Subcutaneous adipose tissue (tissue), 4 donors: Measurements from ENCODE around the gene RCCD1. TPM values are rescaled to one million over a fixed set of nuclear protein-coding genes. Genes with fewer than 3 reads are reported as not detected.

Source experiments
- total RNA-seq, 4 donors: library from RNA; depleted of rRNA; stranded (reverse); fragments of >200 nt; gene quantifications; one replicate each; pipeline ENCODE4 v1.1.0, GENCODE V29; 2016
- TF ChIP-seq, protein P1 (sequence below): fragments of 450-650 bp; IDR thresholded peaks from one replicate; pipeline ENCODE4 v1.5.1; 2016; ENCODE audit warnings: low read depth, mild to moderate bottlenecking, control low read depth, antibody characterized with exemption, moderate library complexity

RCCD1 gene
- total RNA-seq, 4 donors from 2014 or later: 4.2 to 6.6 (median 5.5) TPM

- TF ChIP-seq, protein P1, sequence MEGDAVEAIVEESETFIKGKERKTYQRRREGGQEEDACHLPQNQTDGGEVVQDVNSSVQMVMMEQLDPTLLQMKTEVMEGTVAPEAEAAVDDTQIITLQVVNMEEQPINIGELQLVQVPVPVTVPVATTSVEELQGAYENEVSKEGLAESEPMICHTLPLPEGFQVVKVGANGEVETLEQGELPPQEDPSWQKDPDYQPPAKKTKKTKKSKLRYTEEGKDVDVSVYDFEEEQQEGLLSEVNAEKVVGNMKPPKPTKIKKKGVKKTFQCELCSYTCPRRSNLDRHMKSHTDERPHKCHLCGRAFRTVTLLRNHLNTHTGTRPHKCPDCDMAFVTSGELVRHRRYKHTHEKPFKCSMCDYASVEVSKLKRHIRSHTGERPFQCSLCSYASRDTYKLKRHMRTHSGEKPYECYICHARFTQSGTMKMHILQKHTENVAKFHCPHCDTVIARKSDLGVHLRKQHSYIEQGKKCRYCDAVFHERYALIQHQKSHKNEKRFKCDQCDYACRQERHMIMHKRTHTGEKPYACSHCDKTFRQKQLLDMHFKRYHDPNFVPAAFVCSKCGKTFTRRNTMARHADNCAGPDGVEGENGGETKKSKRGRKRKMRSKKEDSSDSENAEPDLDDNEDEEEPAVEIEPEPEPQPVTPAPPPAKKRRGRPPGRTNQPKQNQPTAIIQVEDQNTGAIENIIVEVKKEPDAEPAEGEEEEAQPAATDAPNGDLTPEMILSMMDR: no peak
These were observed 30.3 kb upstream of the RCCD1 start for GRCh38 chr15:90924375-90924774.

- TF ChIP-seq, protein P1: no peak
These were observed 25.3 kb upstream of the RCCD1 start for GRCh38 chr15:90929246-90930019.

- TF ChIP-seq, protein P1: no peak
These were observed 23.7 kb upstream of the RCCD1 start for GRCh38 chr15:90930861-90931574.

- TF ChIP-seq, protein P1: no peak
These were observed 23.2 kb upstream of the RCCD1 start for GRCh38 chr15:90931575-90931827.

DNA sequence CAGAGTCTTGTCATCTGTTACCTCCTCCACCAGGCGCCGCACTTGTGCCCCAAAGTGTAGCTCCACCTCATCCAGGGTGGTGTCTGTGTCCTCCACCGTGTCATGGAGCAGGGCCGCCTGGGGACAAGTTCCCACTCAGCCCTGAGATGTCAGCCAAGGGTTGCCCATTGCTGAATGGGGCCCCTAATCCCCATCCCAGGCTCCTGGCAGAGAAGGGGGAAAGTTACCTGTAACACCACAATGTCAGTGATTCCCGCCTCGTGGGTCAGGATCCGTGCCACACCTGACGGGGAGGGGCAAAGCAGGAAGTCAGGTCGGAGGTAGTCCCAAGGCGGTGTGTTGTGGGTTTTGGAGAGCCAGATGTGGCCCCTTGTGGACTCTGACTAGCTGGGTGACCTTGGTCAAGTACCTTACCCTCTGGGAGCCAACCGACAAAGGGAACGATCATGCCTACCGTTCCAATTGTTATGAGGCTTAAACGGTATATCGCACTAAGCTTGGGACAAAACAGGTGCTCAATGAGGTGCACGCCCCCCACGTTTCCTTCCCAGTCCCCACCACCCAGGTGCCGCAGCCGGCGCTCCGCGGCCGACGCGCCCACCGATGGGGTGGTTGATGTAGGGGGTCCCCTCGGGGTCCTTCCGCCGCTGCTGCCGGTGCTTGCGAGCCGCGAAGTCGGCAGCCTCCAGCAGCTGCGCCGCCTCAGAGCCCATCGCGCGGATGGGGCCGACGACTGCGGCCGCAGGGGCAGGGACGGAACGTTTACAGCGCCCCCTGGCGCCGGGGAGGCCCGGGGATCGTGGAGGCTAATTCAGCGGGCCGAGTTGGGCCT, 22.6 kb upstream of the RCCD1 start, which contains the start of gene HDDC3:
Gene HDDC3, minus strand, starts transcription at position 722 of the 832 bp plus-strand sequence. Its CDS starts 9 bp downstream, at position 713.
- TF ChIP-seq, protein P1: no peak

- TF ChIP-seq, protein P1: no peak
These were observed 22.1 kb upstream of the RCCD1 start for GRCh38 chr15:90932660-90932991.

GRCh38 chr15:90933301-90933700, 21.4 kb upstream of the RCCD1 start:
- TF ChIP-seq, protein P1: no peak
